Stimulated activated CD4-positive, alpha-beta T cell treated with anti-CD3 and anti-CD28 coated beads, Interleukin-12 subunit alpha, Interleukin-12 subunit beta, amount 100 ng/mL, for 24 hours (primary cell): ENCODE measurements around the gene RFTN1.

Experiments used
- DNase-seq, 2 experiments: peaks; one replicate each; pipeline ENCODE4 v3.0.0-alpha.2; 2020; ENCODE audit warnings: low read depth in 2 of 2

RFTN1 gene

DNA sequence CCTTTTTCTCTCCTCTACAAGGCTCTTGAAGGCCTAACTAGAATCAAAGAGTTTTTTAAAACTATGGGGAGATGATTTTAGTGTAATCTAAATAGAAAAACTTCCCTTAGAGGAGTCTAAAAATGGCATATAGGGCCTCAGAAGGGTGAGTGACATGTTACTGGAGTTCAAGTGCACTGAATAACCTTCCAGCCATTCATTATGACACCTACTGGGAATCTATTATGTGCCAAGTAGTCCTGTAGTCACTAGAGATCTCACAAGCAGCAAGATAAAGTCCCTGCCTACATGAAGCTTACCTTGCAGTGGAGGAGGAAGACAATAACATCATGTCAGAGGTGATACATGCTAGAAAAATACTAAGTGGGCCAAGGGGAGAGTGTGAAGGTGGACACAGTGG is 152.4 kb downstream of the RFTN1 start:
- DNase-seq: no peak

DNA sequence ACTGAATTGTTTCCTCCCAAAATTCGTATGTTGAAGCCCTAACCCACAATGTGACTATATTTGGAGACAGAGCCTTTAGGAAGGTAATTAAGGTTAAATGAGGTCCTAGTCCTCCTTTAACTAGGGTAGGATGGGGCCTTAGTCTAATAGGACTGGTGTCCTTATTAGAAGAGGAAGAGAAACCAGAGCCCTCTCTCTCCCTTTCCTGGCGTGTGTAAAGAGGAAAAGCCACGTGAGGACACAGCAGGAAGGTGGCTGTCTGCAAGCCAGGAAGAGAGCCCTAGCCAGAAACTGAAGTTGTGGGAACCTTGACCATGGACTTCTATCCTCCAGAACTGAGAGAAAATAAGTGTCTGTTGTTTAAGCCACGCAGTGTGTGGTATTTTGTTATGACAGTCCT is 154.2 kb downstream of the RFTN1 start:
- DNase-seq: no peak

DNA sequence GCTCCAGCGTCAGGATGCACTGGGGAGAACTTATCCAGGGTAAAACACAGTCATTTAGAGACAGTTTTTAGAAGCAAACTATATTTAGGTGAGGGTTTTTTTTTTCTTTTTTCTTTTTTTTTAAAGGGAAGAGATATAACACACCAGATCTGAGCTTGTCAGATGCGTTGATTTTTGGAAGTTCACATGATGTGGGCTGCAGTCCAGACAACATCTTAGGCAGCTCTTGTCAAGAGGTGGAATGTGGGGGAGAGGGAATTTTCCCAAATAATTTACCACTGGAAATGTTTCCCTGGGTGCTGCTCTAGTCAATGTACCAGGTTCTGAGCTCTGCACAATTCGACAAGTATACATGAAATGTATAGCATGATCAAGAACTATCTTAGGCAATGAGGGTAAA is 155.2 kb downstream of the RFTN1 start:
- no peak for DNase-seq

DNA sequence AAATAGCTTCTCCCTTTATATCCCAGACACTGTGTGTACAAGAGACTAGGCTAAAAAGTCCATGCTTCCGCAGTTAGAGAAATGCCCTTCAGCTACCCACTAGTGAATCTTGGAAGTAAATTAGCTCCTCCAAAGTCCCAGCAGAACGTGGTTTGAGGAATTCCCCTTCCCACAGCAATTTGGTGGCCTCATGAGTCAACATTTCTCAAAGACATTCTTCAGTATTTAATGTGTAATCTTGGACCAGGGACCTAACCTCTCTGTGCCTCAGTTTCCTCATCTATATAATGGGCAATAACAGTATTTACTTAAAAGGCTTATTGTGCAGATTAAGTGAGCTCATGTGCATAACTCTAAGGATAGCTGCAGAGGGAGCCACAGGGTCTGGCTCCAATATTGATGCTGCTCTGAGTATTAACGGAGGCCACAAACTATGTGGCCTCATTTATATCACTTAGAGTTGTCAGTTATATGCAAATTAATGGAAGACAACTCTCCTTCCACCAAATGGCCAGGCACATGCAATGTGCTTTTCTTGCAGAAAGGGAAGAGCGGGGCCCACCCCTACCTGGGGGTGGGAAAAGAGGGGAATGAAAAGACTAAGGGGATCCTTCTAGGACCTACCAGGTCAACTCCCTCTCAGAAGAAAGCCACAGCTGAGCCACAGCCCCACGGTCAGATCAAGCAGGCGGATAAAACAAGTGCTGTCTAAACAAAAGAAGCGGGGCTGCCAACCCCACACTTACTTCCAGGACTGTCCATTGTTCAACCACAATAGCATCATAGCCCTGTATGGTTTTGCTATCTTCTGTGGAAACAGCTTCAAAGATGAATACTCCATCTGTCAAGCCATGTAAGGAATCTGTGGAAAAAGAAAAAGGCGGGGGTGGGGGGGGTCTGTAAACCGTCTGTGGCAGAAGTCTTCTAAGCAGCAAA is 156.0 kb downstream of the RFTN1 start:
- no peak for DNase-seq

DNA sequence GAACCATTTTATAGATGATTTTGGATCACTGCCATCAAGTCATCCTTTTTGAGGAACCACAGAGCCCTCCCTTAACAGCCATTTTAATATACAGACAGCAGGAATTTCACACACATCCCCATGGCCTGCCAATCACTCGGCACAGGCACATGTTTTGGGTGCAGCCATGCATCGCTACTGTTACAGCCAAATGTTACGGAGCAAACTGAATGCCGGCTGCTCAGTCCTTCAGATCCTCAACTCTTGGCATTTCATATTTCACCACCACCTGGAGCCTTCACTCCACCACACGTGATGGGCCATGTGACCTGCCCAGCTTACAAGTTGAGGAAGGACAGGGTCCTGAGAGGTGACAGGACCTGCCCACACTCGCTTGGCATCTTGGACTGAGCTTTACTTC is 157.7 kb downstream of the RFTN1 start:
- no peak for DNase-seq

DNA sequence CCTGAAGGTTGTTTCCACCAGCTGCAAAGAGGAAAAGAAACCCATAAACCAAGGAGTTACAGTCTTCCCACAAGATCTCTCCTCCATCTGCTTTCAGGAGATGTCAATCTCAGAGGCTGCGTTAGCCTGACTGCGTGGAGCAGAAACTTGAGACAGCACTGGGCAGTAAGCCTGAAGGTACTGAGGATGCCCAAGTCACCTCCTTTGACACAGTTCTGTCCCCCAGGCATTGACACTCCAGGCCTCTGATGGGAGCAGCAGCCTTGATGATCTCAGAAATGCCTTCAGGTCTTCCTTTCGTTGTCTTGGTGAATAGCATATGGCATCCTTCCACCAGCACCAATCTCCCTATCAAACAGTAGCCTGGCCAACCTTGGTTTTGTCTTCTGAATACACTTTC is 159.2 kb downstream of the RFTN1 start:
- DNase-seq: no peak

DNA sequence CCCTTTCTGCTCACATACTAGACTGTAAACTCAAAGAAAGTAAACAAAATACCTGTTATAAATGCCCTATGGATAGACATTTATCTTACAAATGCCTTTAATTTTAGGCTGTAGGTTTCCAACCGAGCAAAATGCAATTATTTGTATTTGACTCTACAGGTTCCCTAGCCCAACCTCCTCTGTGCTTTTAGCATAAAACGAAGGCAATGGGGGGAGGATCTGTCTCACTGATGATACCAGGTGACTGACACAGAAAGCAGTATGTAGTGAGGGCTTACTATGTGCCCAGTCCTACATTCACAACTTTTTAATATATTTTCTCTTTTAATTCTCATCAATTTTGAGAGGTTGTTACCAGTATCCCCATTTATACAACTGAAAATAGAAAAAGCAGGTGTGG is 161.1 kb downstream of the RFTN1 start:
- no peak for DNase-seq

DNA sequence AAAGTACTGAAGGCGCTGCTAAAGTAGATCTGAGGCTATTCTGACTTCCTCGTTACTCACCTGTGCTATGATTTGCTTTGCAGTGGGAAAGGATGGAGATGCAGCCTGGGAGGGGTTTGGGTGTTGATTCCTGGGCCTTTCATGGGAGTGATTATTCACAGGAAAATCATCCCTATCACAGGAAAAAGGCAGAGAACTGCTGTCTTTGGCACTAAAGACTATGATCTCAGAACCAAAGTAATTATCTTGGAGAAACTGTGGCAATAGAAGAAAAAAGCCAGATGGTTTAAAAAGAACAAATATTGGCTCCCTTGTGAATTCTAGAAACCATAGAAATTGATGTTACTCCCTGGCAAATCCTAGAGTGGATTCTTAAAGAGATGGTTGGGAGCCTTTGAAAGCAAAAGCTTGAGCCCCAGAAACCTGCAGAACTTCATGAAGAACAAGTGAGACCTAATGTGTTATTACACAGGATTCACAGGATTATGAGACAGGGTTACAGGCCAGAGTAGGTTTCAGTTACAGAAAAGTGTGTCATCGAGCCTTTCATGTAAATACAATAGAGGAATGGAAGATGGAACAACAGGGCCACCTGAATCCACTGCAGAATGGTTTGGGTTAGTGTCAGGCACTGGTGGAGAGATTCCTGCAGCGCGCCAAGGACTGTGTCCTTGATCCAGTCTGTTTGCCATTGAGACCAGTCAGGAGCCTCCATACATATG is 162.7 kb downstream of the RFTN1 start:
- DNase-seq: no peak

DNA sequence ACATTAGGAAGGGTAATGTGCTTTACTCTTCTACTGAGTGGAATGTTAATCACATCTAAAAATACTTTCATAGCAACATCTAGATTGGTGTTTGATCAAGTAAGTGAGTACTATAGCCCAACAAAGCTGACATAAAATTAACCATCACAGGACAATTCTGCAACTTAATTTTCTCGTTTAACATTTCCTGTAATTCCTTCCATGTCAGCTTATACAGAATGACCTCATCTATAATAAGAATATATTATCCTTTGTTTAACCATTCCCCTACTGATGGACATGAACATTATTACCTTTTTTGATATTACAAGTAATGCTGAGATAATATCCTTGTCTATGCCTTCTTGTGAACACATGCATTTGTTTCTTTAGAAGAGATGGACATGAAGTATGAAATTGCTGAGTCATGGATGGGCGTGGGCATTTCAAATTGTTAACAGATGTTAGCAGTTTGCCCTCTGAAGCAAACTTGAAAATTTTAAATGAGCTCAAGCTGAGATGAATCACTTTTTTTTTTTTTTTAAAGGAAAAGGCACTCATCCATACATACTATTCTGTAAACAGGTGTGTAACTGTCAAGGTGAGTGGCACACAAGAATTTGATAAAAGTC is 163.4 kb downstream of the RFTN1 start:
- DNase-seq: no peak

DNA sequence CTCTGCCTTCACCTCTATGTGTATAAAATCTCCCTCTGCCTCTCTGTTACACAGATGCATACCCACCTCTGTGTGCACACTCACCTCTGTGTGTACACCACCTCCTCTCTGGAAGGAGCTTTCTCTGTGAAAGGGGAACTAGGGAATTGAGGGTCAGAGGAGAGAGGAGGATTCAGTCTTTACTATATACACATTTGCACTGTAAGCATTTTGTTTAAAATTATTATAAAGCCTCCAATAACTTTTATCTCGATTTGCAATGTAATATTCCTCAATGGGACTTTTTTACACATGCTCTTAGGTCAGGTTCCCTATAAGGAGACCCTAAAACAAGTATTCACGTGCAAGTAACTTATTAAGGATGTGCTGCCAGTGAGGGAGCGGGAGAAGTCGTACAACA is 166.0 kb downstream of the RFTN1 start:
- no peak for DNase-seq

DNA sequence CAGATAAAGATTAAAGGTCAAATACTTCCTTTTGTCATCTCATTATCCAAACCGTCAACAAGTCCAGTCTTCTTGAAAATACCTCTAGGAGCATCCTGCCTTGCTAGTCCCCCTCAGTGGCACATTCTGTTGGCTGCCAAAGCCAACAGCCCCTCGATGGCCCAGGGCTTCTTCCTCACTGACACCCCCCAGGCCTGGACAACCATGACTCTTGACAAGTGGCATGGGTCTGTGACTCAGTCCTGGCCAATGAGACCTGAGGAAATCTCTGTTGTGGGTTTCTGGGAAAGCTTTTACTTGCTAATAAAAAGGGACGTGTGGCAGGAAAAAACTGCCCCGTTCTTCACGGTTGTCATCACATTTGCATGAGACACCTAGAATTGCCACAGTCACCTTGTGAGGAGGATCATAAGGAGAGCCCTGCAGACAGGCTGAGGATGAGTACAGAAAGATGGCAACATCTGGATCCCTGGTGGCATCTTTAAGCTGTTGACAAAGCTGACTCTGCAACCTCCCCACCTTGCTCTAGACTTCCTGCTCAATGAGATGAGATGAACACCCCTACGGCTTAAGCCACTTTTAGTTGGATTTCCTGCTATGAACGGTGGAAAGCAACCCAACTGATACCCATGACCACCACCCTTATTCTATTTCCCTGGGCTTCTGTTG is 167.0 kb downstream of the RFTN1 start:
- DNase-seq: no peak

DNA sequence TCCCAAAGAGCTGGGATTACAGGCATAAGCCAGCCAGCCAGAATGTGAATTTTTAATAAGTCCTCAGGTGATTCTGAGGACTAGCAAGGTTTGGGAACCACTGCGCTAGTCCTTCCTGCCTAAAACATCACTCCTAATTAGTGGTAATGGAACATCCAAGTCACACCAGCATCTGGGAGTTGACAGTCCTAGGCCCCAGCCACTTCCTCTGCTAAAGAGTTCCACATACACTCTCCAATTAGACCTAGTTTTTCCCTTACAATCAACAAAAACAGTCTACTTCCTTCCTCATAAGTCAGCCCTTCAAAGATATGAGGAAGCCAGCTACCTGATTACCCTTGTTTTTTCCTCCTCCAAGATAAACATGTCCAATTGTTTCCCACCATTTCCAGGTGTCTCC is 170.4 kb downstream of the RFTN1 start:
- no peak for DNase-seq

DNA sequence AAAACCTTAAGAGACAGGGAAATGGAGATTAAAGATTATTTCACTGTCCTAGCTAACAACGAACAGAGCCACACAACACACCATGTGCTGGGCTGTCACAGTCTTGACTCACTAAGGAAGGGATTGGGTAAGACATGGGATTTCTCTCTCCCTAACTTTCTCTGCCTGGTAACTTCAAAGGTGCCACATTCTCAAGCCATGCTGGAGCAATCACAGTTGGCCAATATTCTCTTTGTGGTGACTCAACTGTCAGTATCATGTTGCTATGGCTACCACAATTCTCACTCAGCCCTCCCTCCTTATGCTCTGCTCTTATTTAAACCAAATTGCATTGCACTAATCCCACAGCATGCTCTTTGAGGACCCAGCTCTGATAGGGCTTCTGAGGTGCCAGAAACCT is 174.5 kb downstream of the RFTN1 start:
- DNase-seq: no peak

DNA sequence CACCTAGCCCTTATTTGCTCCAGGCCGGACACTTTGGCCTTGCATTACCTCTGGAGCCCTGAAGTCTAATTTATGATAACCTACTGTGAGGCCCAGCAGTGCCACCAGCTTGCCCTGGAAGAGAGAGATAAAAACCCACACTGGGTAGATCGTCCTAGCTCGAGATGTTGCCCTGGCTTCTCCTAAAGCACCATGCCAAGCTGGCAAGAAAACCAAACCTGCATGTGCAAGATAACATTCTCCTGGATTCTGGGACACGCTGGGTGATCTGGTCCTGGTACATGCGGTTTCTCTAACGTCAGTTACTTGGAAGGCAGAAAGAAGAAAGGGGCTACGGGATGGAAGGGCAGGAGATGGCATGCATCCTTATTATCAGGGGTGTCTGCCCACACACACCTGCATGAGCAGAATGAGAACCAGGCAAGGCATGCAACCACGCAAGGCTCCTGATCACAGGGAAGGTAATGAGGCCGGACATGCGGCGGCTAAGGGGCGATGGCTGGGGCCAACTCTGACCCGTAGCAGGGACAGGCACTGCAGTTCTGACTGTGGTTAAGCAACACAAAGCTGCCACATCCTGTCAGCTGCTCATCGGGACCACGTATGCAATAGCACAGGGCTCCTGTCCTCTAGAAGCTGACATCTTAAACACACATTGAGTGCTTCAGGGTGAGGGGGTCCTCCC is 175.5 kb downstream of the RFTN1 start:
- peak in 1 of 2 experiments; percentile 16 for DNase-seq

DNA sequence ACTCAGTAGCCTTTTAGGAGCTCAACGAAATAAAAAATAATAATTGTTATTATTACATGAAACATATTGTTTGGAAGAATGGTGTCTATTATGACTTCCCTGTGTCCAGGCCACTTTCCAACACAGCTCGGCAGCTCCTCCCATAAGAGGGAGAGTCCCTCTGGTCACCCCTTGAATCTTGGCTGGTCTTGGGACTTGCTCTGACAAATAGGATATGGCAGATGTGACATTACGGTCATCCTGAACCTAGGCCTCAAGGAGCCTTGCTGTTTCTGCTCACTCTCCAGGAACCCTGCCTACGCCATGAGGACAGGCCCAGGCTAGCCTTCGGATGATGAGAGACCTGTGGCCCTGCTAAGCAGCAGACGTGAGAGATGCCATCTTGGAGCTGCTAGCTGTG is 176.7 kb downstream of the RFTN1 start:
- DNase-seq: no peak

DNA sequence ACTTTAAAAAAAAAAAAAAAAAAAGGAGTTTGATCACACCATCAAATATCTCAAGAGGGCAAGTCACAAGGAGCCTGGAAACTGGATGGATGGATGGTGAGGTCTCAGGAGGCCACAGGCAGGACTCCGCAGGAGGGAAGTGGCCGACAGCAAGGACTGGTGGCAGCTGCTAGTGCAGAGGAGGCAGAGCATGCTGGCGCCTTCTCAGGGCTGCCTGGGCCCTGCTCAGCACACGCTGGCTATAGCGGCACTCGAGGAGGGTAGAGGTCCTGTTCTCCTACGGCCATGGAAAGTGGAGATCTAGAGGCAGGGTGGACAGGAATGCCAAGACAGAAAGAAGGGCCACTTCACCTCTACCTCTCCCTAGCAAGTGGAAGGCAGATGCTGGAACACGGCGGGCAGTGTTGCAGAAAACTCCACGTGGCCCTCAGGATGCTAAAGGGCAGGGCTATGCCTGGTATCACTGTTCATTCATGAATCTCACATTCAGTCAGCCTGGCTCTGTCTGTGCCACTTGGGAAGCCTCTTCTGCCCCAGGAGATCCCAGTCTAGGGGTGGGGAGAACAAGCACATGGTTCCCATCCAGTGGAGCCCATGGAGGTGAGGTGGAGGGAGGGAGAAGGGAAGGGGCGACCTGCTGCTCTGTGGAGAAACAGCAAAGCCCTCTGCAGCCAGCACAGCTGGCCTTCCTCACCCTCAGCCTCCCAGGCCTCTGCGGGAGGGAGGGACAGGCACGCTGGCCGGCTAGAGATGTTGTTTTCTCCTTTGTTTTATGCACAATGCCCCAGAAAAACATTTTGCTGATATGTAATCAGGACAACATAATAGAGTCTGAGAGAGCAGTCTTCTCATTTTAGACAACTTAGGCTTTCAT is 177.5 kb downstream of the RFTN1 start:
- no peak for DNase-seq

DNA sequence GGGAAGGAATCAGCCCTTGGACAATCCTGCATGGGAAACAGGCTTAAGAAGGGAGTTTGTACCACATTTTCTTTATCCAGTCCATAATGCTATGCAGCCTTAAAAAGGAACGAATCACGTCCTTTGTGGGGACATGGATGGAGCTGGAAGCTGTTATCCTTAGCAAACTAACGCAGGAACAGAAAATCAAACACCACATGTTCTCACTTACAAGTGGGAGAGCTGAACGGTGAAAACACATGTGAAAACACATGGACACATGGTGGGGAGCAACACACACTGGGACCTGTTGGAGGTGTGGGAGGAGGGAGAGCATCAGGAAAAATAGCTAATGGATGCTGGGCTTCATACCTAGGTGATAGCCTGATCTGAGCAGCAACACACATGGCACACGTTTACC is 178.2 kb downstream of the RFTN1 start:
- DNase-seq: no peak

DNA sequence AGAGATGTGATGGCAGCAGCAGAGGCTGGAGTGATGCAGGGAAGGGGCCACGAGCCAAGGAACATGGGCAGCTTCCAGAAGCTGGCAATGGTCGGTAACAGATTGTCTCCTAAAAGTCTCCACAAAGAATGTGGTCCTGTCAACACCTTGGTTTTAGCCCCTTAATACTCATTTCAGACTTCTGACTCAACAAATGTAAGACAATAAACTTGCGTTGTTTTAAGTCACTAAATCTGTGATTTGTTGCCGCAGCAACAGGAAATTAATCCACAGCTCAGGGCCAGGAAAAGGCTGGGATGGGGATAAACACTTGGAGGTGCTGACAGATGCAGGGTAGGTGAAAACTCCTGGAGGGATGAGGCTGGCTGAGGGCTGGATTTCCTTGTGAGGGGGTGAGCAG is 178.6 kb downstream of the RFTN1 start:
- DNase-seq: no peak

DNA sequence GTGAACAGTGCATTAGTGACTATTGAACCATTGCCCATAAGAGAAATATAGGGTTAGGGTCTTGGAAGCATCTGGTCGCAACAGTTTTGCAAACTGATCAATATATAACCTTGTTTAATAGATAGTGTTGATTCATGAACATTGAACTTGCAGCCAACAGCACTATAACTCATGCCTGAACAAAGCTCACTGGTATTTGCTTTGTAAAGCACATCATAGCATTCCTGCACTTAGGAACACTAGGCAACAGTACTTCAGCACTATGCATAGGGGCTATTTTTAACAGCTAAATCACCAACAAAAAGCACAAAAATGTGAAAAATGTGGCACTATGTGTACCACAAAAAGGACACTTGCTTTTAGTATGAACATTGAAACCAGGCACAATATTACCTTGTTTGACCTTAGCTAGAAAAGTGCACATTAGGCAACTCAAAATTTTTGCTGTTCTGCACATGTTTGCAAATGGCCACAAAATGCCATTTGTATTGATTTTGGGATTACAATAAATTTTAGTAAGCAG is 180.5 kb downstream of the RFTN1 start:
- no peak for DNase-seq

DNA sequence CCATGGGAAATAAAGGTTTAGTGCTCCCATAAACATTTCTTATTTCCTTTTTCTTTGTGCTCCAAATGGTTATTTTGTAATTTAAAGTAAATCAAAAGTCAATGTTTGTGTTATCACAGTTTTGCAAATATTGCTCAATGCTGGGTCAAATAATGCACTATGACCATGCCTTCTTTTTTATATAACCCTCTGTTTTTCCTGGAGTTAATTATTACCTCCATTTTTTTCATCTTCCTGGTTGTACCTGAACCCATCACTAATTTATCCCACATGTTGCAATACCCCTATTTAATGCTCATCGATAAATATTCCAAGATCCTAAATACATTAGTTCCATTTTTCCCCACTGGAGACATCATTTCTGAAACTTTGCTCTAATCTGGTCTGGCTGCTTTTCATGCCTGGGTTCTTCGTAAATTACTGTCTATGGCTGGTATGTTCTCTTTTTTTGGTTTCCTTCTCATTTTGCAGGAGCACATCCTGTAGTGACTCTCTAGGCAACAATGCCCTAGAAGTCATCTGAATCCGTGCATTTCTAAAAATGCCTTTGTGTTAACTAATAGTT is 182.1 kb downstream of the RFTN1 start:
- DNase-seq: no peak
